ENCODE results near the gene FNIP2.

The FNIP2 gene

DNA sequence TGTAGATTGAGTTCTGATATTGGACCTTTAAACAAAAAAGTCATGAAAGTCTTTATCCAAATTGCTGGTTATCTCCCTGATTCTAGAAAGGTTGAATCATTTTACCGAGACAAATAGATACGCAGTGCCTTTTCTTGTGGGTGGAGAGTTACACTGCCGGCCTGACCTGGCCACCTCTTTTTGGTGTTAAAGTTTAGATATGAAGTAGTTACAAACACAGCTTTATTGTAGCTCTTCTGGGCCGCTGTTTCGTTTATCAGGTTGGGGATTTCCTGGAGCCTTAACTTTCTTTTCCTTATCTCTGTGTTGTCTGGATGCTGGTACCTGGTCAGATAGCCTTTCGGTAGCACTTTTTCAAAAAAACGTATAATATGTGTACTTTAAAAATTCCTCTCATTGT is 31.0 kb downstream of the FNIP2 start:
- TF ChIP-seq, protein P1, sequence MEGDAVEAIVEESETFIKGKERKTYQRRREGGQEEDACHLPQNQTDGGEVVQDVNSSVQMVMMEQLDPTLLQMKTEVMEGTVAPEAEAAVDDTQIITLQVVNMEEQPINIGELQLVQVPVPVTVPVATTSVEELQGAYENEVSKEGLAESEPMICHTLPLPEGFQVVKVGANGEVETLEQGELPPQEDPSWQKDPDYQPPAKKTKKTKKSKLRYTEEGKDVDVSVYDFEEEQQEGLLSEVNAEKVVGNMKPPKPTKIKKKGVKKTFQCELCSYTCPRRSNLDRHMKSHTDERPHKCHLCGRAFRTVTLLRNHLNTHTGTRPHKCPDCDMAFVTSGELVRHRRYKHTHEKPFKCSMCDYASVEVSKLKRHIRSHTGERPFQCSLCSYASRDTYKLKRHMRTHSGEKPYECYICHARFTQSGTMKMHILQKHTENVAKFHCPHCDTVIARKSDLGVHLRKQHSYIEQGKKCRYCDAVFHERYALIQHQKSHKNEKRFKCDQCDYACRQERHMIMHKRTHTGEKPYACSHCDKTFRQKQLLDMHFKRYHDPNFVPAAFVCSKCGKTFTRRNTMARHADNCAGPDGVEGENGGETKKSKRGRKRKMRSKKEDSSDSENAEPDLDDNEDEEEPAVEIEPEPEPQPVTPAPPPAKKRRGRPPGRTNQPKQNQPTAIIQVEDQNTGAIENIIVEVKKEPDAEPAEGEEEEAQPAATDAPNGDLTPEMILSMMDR (IDR thresholded peaks at IDR 0.05; ENCODE audit: low read depth, low read length, missing control alignments): no peak
- H3K4me3 ChIP-seq (replicated peaks; ENCODE audit: low read depth, low read length): no peak overlapping the region
- no peak for DNase-seq (ENCODE audit: extremely low read depth, low read depth)

GRCh38 chr4:158801066-158801465 is 32.2 kb downstream of the FNIP2 start:
- H3K4me3 ChIP-seq (replicated peaks; ENCODE audit: low read depth, low read length): no peak overlapping the region
- no peak for DNase-seq (ENCODE audit: extremely low read depth, low read depth)
- TF ChIP-seq, protein P1 (IDR thresholded peaks at IDR 0.05; ENCODE audit: low read depth, low read length, missing control alignments): no peak

DNA sequence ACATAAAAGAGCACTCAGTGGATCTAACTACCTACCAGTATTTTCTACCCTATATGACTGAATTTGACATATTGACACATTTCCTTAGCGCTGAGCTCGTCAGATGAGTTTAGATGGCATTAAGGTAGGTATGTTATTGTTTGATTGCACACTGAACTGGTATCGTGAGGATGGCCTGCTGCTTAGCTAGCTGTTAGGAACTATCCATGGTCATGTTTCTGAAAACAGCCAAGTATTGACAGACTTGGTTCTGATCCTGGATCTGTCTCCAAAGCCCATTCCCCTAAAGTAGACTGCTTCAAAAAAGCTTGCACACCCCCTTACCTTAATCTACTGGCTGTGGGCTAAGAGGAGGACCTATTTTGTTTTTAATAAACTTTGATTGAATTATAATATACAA is 32.9 kb downstream of the FNIP2 start:
- TF ChIP-seq, protein P1 (IDR thresholded peaks at IDR 0.05; ENCODE audit: low read depth, low read length, missing control alignments): no peak
- DNase-seq (ENCODE audit: extremely low read depth, low read depth): no peak

GRCh38 chr4:158802914-158803313 is 34.1 kb downstream of the FNIP2 start:
- no peak for DNase-seq (ENCODE audit: extremely low read depth, low read depth)
- no peak overlapping the region for H3K4me3 ChIP-seq (replicated peaks; ENCODE audit: low read depth, low read length)
- TF ChIP-seq, protein P1 (IDR thresholded peaks at IDR 0.05; ENCODE audit: low read depth, low read length, missing control alignments): no peak

More for the DNA sequence above, 32.9 kb downstream of the FNIP2 start:
- H3K4me3 ChIP-seq (replicated peaks; ENCODE audit: low read depth, low read length): no peak overlapping the region

DNA sequence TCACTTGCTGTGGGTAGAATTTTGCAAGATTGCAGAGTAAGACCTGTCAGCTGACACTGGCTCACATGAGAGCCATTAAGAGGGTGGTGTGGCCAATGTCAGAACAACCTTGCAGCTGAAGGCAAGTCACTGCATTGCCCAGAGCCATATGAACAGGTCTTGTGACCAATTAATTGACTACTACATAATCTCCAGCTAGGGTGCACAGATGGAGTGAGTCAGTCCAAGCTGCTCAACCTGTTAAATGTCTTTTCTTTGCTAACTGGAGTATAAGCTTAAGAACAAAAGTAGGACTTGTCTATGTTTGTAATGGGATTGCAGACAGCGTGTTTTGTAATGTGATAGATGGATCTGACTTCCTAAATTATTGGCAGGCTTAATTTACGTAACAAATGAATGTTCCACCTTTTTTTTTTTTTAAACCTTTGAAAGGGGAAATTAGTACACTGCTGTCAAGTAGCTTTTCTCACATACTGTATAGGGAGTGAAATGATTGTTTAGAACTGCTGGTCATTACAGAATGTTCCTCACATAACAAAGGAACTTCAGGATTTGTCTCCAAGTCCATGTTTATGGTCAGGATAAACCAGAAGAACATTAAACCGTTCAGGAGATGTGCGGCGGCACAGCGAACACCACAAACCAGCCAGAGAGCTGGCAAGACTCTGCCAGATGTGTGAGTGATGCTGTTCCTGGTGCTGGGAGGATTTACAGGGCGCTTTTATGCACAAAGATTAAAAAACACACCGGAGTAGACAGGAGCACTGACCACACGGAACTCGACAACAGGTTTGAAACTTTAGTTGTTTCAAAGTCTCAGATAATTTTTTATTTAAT is 37.0 kb downstream of the FNIP2 start:
- DNase-seq (ENCODE audit: extremely low read depth, low read depth): no peak
- TF ChIP-seq, protein P1 (IDR thresholded peaks at IDR 0.05; ENCODE audit: low read depth, low read length, missing control alignments): no peak
- no peak overlapping the region for H3K4me3 ChIP-seq (replicated peaks; ENCODE audit: low read depth, low read length)

DNA sequence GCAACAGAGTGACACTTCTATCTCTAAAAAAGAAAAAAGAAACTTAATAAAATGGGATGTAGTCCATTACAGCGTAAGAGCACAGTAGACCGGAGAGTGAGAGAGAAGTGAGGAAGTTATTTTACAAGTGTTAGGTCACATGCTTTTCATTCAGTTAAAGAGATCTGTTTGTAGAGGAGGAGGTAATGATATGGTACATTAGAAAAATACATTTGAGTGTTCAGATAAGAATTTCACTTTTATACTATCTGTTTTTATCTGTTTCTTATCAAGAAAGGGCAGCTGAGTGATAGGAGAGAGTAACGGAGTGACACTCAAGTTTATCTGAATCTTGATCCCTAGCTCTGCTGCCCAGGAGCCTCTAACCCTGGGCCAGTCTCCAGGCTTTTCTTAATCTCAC is 38.9 kb downstream of the FNIP2 start:
- TF ChIP-seq, protein P1 (IDR thresholded peaks at IDR 0.05; ENCODE audit: low read depth, low read length, missing control alignments): no peak
- no peak overlapping the region for H3K4me3 ChIP-seq (replicated peaks; ENCODE audit: low read depth, low read length)
- DNase-seq (ENCODE audit: extremely low read depth, low read depth): no peak

All from HFF-Myc (cell line).